Measurements from ENCODE around the gene CHD1L. TPM values are rescaled to one million over a fixed set of nuclear protein-coding genes. Genes with fewer than 3 reads are reported as not detected.

Gene CHD1L
- total and polyA plus RNA-seq, 2 donors (not counting 3 experiments of a cell fraction or from before 2014, with no cell fraction given): 12.3 to 33.8 TPM

- no peaks in the 10 kb centered on the region for H3K79me2 ChIP-seq (ENCODE audit: control insufficient read depth, insufficient read depth, low read length)
- H3K4me1 ChIP-seq (ENCODE audit: control insufficient read depth, extremely low read depth, insufficient read depth, low read length): peaks cover 4% of the 10 kb centered on the region
- intact Hi-C loops (cut with micrococcal nuclease) (no loop called here), dilution Hi-C loops (cut with MboI; ENCODE audit: extremely low pct_ligation_motif_present, low sequenced_read_pairs) (no loop called here)
- TF ChIP-seq MYC (IDR thresholded peaks at IDR 0.05; ENCODE audit: low read depth, low read length) (no peak), POLR2AphosphoS5 (IDR thresholded peaks at IDR 0.05; ENCODE audit: insufficient read depth, low read depth, low read length) (no peak), POLR2A (IDR thresholded peaks at IDR 0.05; ENCODE audit: low read depth, low read length) (no peak), GATA2 (IDR thresholded peaks at IDR 0.05; ENCODE audit: insufficient read depth, insufficient read length, low read depth, low read length) (no peak), EZH2 (IDR thresholded peaks at IDR 0.05; ENCODE audit: borderline replicate concordance, low read depth, low read length, severe bottlenecking) (no peak), MAX (IDR thresholded peaks at IDR 0.05; ENCODE audit: insufficient read depth, insufficient read length) (no peak), FOS (IDR thresholded peaks at IDR 0.05; ENCODE audit: borderline replicate concordance, insufficient read depth, low read length) (no peak), JUN (IDR thresholded peaks at IDR 0.05; ENCODE audit: borderline replicate concordance, insufficient read depth, insufficient read length, low read depth) (no peak)
- TF ChIP-seq, protein P1, sequence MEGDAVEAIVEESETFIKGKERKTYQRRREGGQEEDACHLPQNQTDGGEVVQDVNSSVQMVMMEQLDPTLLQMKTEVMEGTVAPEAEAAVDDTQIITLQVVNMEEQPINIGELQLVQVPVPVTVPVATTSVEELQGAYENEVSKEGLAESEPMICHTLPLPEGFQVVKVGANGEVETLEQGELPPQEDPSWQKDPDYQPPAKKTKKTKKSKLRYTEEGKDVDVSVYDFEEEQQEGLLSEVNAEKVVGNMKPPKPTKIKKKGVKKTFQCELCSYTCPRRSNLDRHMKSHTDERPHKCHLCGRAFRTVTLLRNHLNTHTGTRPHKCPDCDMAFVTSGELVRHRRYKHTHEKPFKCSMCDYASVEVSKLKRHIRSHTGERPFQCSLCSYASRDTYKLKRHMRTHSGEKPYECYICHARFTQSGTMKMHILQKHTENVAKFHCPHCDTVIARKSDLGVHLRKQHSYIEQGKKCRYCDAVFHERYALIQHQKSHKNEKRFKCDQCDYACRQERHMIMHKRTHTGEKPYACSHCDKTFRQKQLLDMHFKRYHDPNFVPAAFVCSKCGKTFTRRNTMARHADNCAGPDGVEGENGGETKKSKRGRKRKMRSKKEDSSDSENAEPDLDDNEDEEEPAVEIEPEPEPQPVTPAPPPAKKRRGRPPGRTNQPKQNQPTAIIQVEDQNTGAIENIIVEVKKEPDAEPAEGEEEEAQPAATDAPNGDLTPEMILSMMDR (IDR thresholded peaks at IDR 0.05; ENCODE audit: extremely low read depth in 1 of 2, insufficient read depth in 1 of 2, low read depth in 1 of 2, low read length in 2 of 2): no peak
- H3K27me3 ChIP-seq (ENCODE audit: control insufficient read depth in 2 of 2, insufficient read depth in 2 of 2, low read length in 2 of 2): peaks cover 2 to 4% of the 10 kb centered on the region in 2 experiments
- no peak overlapping the region for H3K4me2 ChIP-seq (ENCODE audit: insufficient read depth, low read length)
- FAIRE-seq (no peak), DNase-seq (ENCODE audit: low read depth, low spot score) (no peak)
- no peak overlapping the region for H3K27ac ChIP-seq (ENCODE audit: insufficient read depth, low read depth, low read length)
- no peak overlapping the region for H3K9ac ChIP-seq (replicated peaks; ENCODE audit: extremely low read depth, insufficient read depth, low read length)
- POLR2A ChIA-PET: interaction anchor here (0.5 kb wide), 1 partner anchor 836 kb away, joined by 4 read pairs; no protein-coding TSS in a partner anchor
- no peak overlapping the region for H3K4me3 ChIP-seq (replicated peaks in 1 of 3; ENCODE audit: insufficient read depth in 1 of 3, low read depth in 1 of 3, low read length in 3 of 3)
- no peaks in the 10 kb centered on the region for H3K9me1 ChIP-seq (replicated peaks; ENCODE audit: control insufficient read depth, extremely low read depth, insufficient read depth, low read length)
- H2AFZ ChIP-seq (ENCODE audit: low read depth, low read length): no peak overlapping the region
- H3K9me3 ChIP-seq (replicated peaks; ENCODE audit: control insufficient read depth, insufficient read depth, low read length): no peaks in the 10 kb centered on the region
- BruUV-seq (replicated peaks): no TSS peak
- CTCF ChIA-PET: interaction anchor here (1.4 to 1.8 kb wide), 3 partner anchors 14 to 20 kb away, joined by 6 read pairs; partner anchors contain the start of gene CHD1L
- H3K36me3 ChIP-seq (ENCODE audit: control insufficient read depth in 2 of 2, extremely low read depth in 1 of 2, insufficient read depth in 2 of 2, low read length in 2 of 2): no peaks in the 10 kb centered on the region
- H4K20me1 ChIP-seq (replicated peaks; ENCODE audit: control insufficient read depth, extremely low read depth, insufficient read depth, low read length): no peaks in the 10 kb centered on the region
Measured at GRCh38 chr1:147223740-147224615, 18.5 kb upstream of the CHD1L start.

Data from endothelial cell of umbilical vein (primary cell).